Panc1 (cell line): Measurements from ENCODE around the gene PLCB4.

Source experiments
- POLR2AphosphoS5 ChIP-seq: IDR thresholded peaks from 2 replicates; pipeline ENCODE4 v1.6.1; 2012; ENCODE audit warnings: mild to moderate bottlenecking, low read depth, low read length, moderate library complexity
- TF ChIP-seq, protein P1 (sequence below): fragments of 450-650 bp; IDR thresholded peaks from 2 replicates; pipeline ENCODE4 v1.5.1; 2017; ENCODE audit warnings: mild to moderate bottlenecking

GRCh38 chr20:9149796-9150195 lies 80.9 kb downstream of the PLCB4 start:
- no peak for TF ChIP-seq POLR2AphosphoS5
- TF ChIP-seq, protein P1, sequence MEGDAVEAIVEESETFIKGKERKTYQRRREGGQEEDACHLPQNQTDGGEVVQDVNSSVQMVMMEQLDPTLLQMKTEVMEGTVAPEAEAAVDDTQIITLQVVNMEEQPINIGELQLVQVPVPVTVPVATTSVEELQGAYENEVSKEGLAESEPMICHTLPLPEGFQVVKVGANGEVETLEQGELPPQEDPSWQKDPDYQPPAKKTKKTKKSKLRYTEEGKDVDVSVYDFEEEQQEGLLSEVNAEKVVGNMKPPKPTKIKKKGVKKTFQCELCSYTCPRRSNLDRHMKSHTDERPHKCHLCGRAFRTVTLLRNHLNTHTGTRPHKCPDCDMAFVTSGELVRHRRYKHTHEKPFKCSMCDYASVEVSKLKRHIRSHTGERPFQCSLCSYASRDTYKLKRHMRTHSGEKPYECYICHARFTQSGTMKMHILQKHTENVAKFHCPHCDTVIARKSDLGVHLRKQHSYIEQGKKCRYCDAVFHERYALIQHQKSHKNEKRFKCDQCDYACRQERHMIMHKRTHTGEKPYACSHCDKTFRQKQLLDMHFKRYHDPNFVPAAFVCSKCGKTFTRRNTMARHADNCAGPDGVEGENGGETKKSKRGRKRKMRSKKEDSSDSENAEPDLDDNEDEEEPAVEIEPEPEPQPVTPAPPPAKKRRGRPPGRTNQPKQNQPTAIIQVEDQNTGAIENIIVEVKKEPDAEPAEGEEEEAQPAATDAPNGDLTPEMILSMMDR: no peak
